Neural cell (in vitro differentiated cells): ENCODE results near the gene PPP3CA. TPM values are rescaled to one million over a fixed set of nuclear protein-coding genes. Genes with fewer than 3 reads are reported as not detected.

Experiments
- H2AFZ ChIP-seq: fragments of 200-600, 300-800 bp; sonication (generic), shearing (Covaris generic); 2 replicates; pipeline ENCODE4 v1.6.0; 2014; ENCODE audit warnings: low read depth, mild to moderate bottlenecking, antibody characterized with exemption, low read length, moderate library complexity
- H3F3A ChIP-seq: fragments of 200-600 bp; shearing (Covaris generic); 2 replicates; pipeline ENCODE4 v1.6.1; 2016; ENCODE audit warnings: mild to moderate bottlenecking, moderate library complexity, mixed read lengths, antibody characterized with exemption, low read length; ENCODE audit not compliant: insufficient read depth, poor library complexity, severe bottlenecking
- H3K27ac ChIP-seq: fragments of 200-600, 300-800 bp; sonication (generic), shearing (Covaris generic); 2 replicates; pipeline ENCODE4 v1.5.1; 2014; ENCODE audit warnings: mild to moderate bottlenecking, low read length, moderate library complexity
- H3K27me3 ChIP-seq: fragments of 300-800, 200-600 bp; sonication (generic), shearing (Covaris generic); 2 replicates; pipeline ENCODE4 v1.6.0; 2014; ENCODE audit warnings: mild to moderate bottlenecking, low read depth, low read length, moderate library complexity; ENCODE audit not compliant: insufficient read depth
- H3K36me3 ChIP-seq: fragments of 300-800, 200-600 bp; sonication (generic), shearing (Covaris generic); 2 replicates; pipeline ENCODE4 v1.5.1; 2014; ENCODE audit warnings: mild to moderate bottlenecking, antibody characterized with exemption, low read length, moderate library complexity; ENCODE audit not compliant: insufficient read depth
- H3K4me2 ChIP-seq: fragments of 300-800, 200-600 bp; sonication (generic), shearing (Covaris generic); 2 replicates; pipeline ENCODE4 v1.6.0; 2014; ENCODE audit warnings: mild to moderate bottlenecking, low read length
- H3K4me3 ChIP-seq: fragments of 300-800, 200-600 bp; sonication (generic), shearing (Covaris generic); 2 replicates; pipeline ENCODE4 v1.5.1; 2014; ENCODE audit warnings: mild to moderate bottlenecking, low read length, moderate library complexity
- H3K79me2 ChIP-seq: fragments of 200-600 bp; shearing (Covaris generic); replicated peaks from 2 replicates; pipeline ENCODE4 v1.6.0; 2014; ENCODE audit warnings: mild to moderate bottlenecking, low read length, moderate library complexity; ENCODE audit not compliant: insufficient read depth
- H3K9ac ChIP-seq: fragments of 300-800, 200-600 bp; sonication (generic), shearing (Covaris generic); 2 replicates; pipeline ENCODE4 v1.6.1; 2016; ENCODE audit warnings: mild to moderate bottlenecking, low read length, mixed read lengths
- H3K9me2 ChIP-seq: fragments of 200-600 bp; shearing (Covaris generic); 2 replicates; pipeline ENCODE4 v1.6.1; 2016; ENCODE audit warnings: mild to moderate bottlenecking, low read length, mixed read lengths; ENCODE audit not compliant: insufficient read depth
- H3K9me3 ChIP-seq: fragments of 200-600, 300-800 bp; sonication (generic), shearing (Covaris generic); 2 replicates; pipeline ENCODE4 v1.6.1; 2016; ENCODE audit warnings: mild to moderate bottlenecking, mixed run types, low read length, moderate library complexity, mixed read lengths
- H4K20me1 ChIP-seq: fragments of 200-600 bp; shearing (Covaris generic); 2 replicates; pipeline ENCODE4 v1.6.1; 2016; ENCODE audit warnings: mild to moderate bottlenecking, mixed run types; ENCODE audit not compliant: insufficient read depth
- CTCF ChIP-seq: fragments of 450-650 bp; IDR thresholded peaks from 2 replicates; pipeline ENCODE4 v1.5.1; 2014; ENCODE audit warnings: antibody characterized with exemption, mild to moderate bottlenecking, moderate library complexity; ENCODE audit not compliant: poor library complexity, severe bottlenecking
- EP300 ChIP-seq: fragments of 450-650 bp; conservative IDR thresholded peaks from 2 replicates; pipeline ENCODE4 v1.6.1; 2014; ENCODE audit warnings: antibody characterized with exemption, mild to moderate bottlenecking, moderate library complexity; ENCODE audit not compliant: poor library complexity, severe bottlenecking
- EZH2 ChIP-seq: fragments of 200-600, 300-800 bp; shearing (Covaris generic), sonication (generic); IDR thresholded peaks from 2 replicates; pipeline ENCODE4 v1.6.1; 2014; ENCODE audit warnings: antibody characterized with exemption, low read length, borderline replicate concordance, mild to moderate bottlenecking; ENCODE audit not compliant: insufficient read depth, poor library complexity, severe bottlenecking
- MXI1 ChIP-seq: fragments of 450-650 bp; conservative IDR thresholded peaks from 2 replicates; pipeline ENCODE4 v1.6.1; 2014; ENCODE audit warnings: antibody characterized with exemption, mild to moderate bottlenecking; ENCODE audit not compliant: poor library complexity, severe bottlenecking
- POLR2AphosphoS5 ChIP-seq: IDR thresholded peaks from 2 replicates; pipeline ENCODE4 v1.6.1; 2012
- RAD21 ChIP-seq: fragments of 450-650 bp; conservative IDR thresholded peaks from 2 replicates; pipeline ENCODE4 v1.6.1; 2014; ENCODE audit warnings: antibody characterized with exemption, mild to moderate bottlenecking, moderate library complexity
- REST ChIP-seq: IDR thresholded peaks from 2 replicates; pipeline ENCODE4 v1.6.1; 2012; ENCODE audit warnings: borderline replicate concordance
- SMC3 ChIP-seq: fragments of 450-650 bp; conservative IDR thresholded peaks from 2 replicates; pipeline ENCODE4 v1.6.1; 2014; ENCODE audit warnings: antibody characterized with exemption, mild to moderate bottlenecking, moderate library complexity; ENCODE audit not compliant: poor library complexity
- TAF1 ChIP-seq: IDR thresholded peaks from 2 replicates; pipeline ENCODE4 v1.6.1; 2012; ENCODE audit warnings: low read depth
- polyA plus RNA-seq: library from polyadenylated mRNA; depleted of rRNA; stranded (reverse); fragments of >200 nt; gene quantifications from 2 replicates; pipeline ENCODE4 v1.2.3, GENCODE V29; 2014

The PPP3CA gene
- polyA plus RNA-seq, 1 donor from 2014 or later: 78.2 TPM

GRCh38 chr4:101014417-101014816, 332.9 kb downstream of the PPP3CA start:
- no peak overlapping the region for H3K9ac ChIP-seq
- H3K27ac ChIP-seq: no peak overlapping the region
- no peaks in the 10 kb centered on the region for H3K79me2 ChIP-seq
- H4K20me1 ChIP-seq: no peaks in the 10 kb centered on the region
- H2AFZ ChIP-seq: no peak overlapping the region
- no peak overlapping the region for H3K4me3 ChIP-seq
- no peaks in the 10 kb centered on the region for H3K36me3 ChIP-seq
- H3K4me2 ChIP-seq: no peak overlapping the region
- H3F3A ChIP-seq: no peaks in the 10 kb centered on the region
- H3K27me3 ChIP-seq: no peaks in the 10 kb centered on the region
- no peaks in the 10 kb centered on the region for H3K9me2 ChIP-seq
- no peaks in the 10 kb centered on the region for H3K9me3 ChIP-seq
- TF ChIP-seq RAD21 (no peak), TAF1 (no peak), REST (no peak), MXI1 (no peak), SMC3 (no peak), EZH2 (no peak), CTCF (no peak), EP300 (no peak)

- no peaks in the 10 kb centered on the region for H4K20me1 ChIP-seq
- no peaks in the 10 kb centered on the region for H3K79me2 ChIP-seq
- no peaks in the 10 kb centered on the region for H3K9me3 ChIP-seq
- H3K27ac ChIP-seq: no peak overlapping the region
- no peak for TF ChIP-seq MXI1
- no peak for TF ChIP-seq EP300
- no peak for TF ChIP-seq TAF1
- no peak for TF ChIP-seq EZH2
- TF ChIP-seq CTCF: no peak
- TF ChIP-seq SMC3: no peak
- TF ChIP-seq REST: no peak
- TF ChIP-seq POLR2AphosphoS5: no peak
- no peak for TF ChIP-seq RAD21
- no peaks in the 10 kb centered on the region for H3F3A ChIP-seq
- H3K27me3 ChIP-seq: no peaks in the 10 kb centered on the region
- H3K36me3 ChIP-seq: no peaks in the 10 kb centered on the region
- no peaks in the 10 kb centered on the region for H3K9me2 ChIP-seq
- no peak overlapping the region for H2AFZ ChIP-seq
- H3K4me2 ChIP-seq: no peak overlapping the region
- no peak overlapping the region for H3K4me3 ChIP-seq
- H3K9ac ChIP-seq: no peak overlapping the region
Measured at GRCh38 chr4:101010987-101011386, 336.3 kb downstream of the PPP3CA start.
